NCI-H1092 (cell line): ENCODE data around the gene CPNE7.

Source experiments
- DNase-seq: peaks from one replicate; lab custom pipeline; 2025; lab: John Stamatoyannopoulos, UW

CPNE7 gene

GRCh38 chr16:89575247-89576152 is at the start of gene CPNE7:
TSS of gene CPNE7 (plus strand) at chr16:89575758. CDS start at chr16:89575898, 140 bp downstream.
- DNase-seq = no peak

GRCh38 chr16:89529097-89529496 is 46.5 kb upstream of the CPNE7 start:
- no peak for DNase-seq

- DNase-seq = no peak
Observed at GRCh38 chr16:89530401-89531381, 44.9 kb upstream of the CPNE7 start.

- DNase-seq = no peak
Observed at GRCh38 chr16:89531821-89532526, 43.6 kb upstream of the CPNE7 start.

DNA sequence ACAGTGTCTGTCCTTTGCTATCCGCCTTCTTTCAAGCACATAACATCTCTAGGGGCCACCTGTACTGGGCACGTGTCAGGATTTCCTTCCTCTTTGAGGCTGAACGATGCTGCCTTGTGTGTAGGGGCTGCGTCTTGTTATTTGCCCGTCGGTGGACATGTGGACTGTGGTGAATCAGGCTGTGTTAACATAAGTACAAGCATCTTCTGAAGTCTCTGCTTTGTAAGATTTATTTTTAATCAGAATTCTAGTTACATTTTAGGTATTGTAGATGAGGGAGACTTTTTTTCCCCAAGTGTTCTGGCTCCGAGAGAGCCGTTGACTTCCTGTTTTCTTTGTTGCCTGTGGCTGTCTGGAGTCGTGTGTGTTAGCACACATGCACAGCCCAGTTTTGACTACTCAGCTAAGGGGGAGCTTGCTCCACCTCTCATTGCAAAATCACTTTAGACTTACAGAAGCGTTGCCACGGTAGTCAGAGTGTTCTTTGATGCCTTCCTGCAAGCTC is 41.3 kb upstream of the CPNE7 start:
- no peak for DNase-seq

DNA sequence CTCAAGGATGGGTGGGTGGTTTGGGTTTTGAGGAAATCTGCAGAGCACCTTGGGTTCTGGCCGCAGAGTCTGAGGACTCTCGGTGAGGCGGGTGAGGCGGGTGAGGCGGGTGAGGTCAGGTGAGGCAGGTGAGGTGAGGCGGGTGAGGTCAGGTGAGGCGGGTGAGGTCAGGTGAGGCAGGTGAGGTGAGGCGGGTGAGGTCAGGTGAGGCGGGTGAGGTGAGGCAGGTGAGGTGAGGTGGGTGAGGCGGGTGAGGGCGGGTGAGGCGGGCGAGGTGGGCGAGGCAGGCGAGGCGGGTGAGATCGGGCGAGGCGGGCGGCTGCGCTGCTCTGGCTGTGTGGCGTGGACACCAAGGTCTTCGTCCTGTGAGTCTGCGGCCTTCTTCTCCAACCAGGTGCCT is 39.2 kb upstream of the CPNE7 start:
- DNase-seq = no peak

DNA sequence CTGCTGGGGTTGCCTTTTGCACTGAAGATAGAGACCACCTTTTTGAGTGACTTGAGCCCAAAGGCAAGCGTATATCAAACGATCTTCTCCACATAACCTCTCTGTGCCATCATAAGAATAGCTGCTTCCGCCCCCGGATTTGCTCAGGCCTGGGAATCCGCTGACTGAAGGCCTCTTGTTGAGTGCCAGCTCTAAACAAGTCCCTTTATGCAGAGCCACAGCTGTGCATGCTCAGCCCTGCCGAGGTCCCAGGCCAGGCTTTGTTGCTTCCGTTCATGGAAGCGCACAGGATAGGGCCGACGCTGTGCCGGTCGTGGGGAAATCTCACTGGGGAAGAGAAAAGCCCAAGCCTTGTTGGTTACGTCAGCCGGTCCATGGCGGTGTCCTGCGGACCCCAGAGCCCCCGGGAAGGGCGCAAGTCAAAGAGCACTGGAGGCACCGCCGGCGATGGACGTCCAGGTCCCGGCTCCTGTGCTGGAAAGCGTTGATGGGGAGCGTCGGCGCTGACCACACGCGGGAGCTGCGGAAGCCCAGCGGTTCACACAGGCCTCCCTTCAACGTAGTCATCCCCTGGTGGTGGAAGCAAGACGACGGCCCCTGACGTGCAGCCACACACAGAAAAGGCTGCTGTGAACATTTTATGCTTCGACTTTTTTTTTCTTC is 38.5 kb upstream of the CPNE7 start:
- no peak for DNase-seq

- DNase-seq = no peak
Observed at GRCh38 chr16:89537549-89537925, 38.0 kb upstream of the CPNE7 start.

DNA sequence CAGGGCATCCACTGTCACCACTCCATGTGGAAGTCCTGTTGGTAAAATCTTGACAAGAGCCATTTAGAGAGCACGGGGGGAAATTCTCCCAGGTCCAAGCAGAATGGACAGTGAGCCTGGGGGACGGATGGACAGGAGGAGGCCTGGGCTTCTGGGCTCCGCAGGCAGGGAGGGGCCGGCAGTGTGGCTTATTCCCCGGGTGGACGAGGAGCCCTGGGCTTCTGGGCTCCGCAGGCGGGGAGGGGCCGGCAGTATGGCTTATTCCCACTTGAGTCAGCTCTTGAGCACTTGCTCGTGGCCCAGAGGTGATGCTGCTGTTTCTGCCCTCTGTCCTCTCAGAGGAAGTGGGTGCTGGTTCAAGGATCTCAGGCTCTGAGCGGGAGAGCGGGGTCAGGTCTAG is 37.3 kb upstream of the CPNE7 start:
- no peak for DNase-seq

GRCh38 chr16:89540557-89540956 is 35.0 kb upstream of the CPNE7 start:
- DNase-seq = no peak

GRCh38 chr16:89541792-89542191 is 33.8 kb upstream of the CPNE7 start:
- no peak for DNase-seq

GRCh38 chr16:89544113-89544512 is 31.4 kb upstream of the CPNE7 start:
- no peak for DNase-seq

DNA sequence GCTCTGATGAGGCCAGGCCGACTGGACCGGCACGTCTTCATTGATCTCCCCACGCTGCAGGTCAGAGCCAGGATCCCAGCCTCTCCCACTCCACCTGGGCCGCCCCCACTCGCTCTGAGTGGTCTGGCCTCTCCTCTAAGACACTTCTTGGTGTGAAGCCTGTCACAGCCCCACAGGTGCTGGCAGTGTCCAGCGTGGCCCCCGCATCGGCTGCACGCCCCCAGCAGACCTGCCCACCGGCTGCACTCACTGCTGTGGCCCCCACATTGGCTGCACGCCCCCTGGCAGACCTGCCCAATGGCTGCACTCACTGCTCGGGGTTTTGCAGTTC is 30.9 kb upstream of the CPNE7 start:
- no peak for DNase-seq

DNA sequence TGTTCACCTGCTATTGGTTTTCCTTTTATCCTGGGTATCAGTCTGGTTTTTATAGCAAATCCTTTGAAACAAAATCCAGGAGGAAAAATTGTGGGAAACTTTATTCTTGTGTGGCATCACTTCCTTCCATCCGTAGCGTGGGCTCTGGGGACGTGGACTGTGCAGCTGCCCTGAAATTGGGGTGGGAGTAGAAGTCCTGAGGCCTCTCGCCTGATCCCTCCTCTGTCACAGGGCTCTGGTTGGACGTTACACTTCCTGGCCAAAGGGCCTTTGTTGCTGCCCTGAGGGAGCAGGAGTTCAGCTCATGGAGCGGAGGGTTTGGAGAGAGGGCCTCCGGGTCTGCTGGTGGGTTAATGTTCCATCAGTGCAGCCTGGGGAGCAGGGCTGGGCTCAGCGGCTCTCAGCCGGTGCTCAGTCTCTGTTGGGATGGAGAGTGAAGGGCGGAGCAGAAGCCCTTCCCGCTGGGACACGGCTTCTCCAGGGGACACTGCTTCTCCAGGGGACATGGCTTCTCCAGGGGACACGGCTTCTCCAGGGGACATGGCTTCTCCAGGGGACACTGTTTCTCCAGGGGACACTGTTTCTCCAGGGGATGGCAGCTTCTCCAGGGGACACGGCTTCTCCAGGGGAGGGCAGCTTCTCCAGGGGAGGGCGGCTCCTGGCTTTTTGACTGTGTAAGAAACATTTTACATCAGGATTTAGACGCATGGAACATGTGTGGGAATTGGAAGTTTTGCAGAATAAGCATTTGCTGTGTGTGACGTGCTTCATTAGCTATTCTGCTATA is 30.3 kb upstream of the CPNE7 start:
- DNase-seq = no peak

GRCh38 chr16:89545831-89546574 is 29.6 kb upstream of the CPNE7 start:
- DNase-seq = no peak

- no peak for DNase-seq
Observed at GRCh38 chr16:89546781-89547180, 28.8 kb upstream of the CPNE7 start.

- no peak for DNase-seq
Observed at GRCh38 chr16:89547291-89547690, 28.3 kb upstream of the CPNE7 start.

DNA sequence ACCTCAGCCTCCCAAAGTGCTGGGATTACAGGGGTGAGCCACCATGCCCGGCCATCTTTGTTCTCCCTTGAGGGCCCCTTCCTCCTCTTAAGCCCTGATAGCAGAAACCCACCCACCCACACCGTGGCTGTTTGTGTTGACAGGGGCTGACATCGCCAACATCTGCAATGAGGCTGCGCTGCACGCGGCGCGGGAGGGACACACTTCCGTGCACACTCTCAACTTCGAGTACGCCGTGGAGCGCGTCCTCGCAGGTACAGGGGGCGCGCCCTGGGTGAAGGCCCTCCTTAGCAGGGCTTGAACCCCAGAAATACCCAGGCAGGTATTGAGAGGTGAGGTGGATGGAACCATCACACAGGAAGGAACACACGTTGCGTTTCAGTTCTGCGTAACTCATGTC is 27.7 kb upstream of the CPNE7 start:
- no peak for DNase-seq

DNA sequence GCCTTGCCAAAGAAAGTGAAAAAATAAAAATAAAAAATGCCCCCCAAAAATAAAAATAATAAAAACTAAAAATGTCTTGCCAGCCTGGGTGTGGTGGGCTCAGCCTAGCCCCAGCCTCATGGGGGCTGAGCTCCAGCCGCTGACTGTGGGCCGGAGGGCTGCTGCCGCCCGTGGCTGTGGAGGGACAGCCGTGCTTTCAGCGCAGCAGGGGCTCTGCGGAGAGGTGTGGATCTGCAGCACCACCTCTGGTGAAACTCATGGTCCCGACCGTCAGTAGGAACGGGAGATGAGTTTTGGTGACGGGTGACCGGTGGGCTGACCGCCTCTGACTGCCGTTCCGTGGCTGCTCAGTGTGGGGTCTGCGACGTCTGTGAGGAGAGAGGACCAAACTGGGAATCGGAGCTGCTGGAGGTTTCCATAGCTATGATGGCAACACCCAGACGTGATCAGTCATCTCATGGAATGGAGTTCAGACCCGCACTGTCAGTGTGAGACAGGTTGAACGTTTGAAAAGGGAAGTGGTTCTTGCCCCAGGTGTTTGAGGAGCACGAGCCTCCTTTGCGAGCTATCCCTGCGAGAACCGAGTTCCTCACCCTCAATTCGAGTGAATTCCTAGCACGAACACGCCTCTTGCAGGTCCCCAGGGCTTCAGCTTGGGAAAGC is 27.1 kb upstream of the CPNE7 start:
- DNase-seq = no peak
